WERI-Rb-1 (cell line): ENCODE data around the gene SH2D3A.

ENCODE experiments used
- DNase-seq: peaks from one replicate; pipeline ENCODE4 v3.0.0-alpha.2; 2020
- H3K27ac ChIP-seq: fragments of 250-450 bp; sonication (Bioruptor Pico); 2 replicates; pipeline ENCODE4 v1.5.1; 2020; ENCODE audit warnings: mild to moderate bottlenecking, moderate library complexity
- H3K27me3 ChIP-seq: fragments of 250-450 bp; sonication (Bioruptor Pico); 2 replicates; pipeline ENCODE4 v1.5.1; 2021; ENCODE audit warnings: mild to moderate bottlenecking, low read depth, moderate library complexity; ENCODE audit not compliant: insufficient read depth, severe bottlenecking
- H3K36me3 ChIP-seq: fragments of 250-450 bp; sonication (Bioruptor Pico); 2 replicates; pipeline ENCODE4 v1.5.1; 2020; ENCODE audit warnings: mild to moderate bottlenecking, moderate library complexity
- H3K4me3 ChIP-seq: 2 replicates; pipeline ENCODE4 v1.5.1; 2011; ENCODE audit warnings: low read depth, mild to moderate bottlenecking, control low read depth, low read length
- H3K9me3 ChIP-seq: fragments of 250-450 bp; sonication (Bioruptor Pico); 2 replicates; pipeline ENCODE4 v1.5.1; 2021; ENCODE audit warnings: mild to moderate bottlenecking, moderate library complexity; ENCODE audit not compliant: severe bottlenecking
- TF ChIP-seq, protein P1 (sequence below): IDR thresholded peaks from 2 replicates; pipeline ENCODE4 v1.5.1; 2011; ENCODE audit warnings: low read depth, mild to moderate bottlenecking, control low read depth, inconsistent platforms, low read length

Gene SH2D3A

DNA sequence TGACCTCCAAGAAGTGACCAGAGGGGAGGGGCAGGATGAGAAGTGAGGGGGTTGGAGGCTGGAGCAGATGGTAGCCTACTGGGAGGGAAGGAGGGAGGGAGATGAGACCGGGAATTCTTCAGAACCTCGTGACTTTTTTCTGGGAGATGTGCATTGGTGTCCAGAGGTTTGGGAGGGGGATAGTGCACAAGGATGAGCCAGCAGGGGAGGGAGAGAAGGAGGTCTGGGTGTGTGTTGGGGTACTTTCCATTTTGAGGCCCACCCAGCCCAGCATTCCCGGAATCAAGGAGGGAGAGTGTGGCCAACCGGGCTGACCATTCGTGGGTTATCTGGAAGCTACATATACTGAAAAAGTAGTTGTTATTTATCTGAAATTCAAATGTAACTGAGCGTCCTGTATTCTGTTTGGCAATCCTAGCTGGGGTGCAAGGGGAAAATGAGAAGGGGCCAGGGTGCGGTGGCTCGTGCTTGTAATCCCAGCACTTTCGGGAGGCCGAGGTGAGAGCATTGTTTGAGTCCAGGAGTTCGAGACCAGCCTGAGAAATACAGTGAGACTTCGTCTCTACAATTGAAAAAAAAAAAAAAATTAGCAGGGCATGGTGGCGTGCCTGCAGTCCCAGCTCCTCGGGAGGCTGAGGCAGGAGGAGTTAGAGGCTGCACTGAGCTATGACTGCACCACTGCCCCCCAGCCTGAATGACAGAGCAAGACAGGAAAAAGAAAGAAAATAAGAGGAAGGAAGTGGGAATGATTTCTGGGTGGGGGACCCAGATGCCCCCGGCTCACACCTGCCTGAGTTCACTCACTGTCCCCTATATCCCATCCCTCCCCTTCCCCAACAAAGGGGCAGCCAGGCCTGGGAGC is 42.4 kb downstream of the SH2D3A start:
- no peak for DNase-seq
- H3K27ac ChIP-seq = no peak overlapping the region
- TF ChIP-seq, protein P1, sequence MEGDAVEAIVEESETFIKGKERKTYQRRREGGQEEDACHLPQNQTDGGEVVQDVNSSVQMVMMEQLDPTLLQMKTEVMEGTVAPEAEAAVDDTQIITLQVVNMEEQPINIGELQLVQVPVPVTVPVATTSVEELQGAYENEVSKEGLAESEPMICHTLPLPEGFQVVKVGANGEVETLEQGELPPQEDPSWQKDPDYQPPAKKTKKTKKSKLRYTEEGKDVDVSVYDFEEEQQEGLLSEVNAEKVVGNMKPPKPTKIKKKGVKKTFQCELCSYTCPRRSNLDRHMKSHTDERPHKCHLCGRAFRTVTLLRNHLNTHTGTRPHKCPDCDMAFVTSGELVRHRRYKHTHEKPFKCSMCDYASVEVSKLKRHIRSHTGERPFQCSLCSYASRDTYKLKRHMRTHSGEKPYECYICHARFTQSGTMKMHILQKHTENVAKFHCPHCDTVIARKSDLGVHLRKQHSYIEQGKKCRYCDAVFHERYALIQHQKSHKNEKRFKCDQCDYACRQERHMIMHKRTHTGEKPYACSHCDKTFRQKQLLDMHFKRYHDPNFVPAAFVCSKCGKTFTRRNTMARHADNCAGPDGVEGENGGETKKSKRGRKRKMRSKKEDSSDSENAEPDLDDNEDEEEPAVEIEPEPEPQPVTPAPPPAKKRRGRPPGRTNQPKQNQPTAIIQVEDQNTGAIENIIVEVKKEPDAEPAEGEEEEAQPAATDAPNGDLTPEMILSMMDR = no peak
- no peaks in the 10 kb centered on the region for H3K9me3 ChIP-seq
- H3K36me3 ChIP-seq = no peaks in the 10 kb centered on the region
- no peak overlapping the region for H3K4me3 ChIP-seq
- no peaks in the 10 kb centered on the region for H3K27me3 ChIP-seq

DNA sequence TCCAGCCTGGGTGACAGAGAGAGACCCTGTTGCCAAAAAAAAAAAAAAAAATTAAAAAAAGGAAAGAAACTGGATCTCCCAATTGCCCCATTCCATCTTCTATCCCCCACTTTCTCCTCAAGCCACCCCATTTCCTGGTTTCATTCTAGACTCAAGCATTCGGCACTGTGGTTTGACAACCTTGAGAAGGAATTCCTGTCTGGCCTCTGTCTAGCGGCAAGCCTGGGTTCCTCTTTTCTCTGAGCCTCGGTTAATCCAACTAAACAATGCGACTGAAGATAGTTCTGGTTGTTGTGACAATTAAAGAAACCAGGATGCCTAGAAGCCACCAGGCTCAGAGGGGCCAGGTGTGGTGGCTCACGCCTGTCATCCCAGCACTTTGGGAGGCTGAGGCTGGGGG is 43.5 kb downstream of the SH2D3A start:
- Histone ChIP-seq H3K36me3 (no peaks in the 10 kb centered on the region), H3K27me3 (no peaks in the 10 kb centered on the region), H3K4me3 (no peak overlapping the region), H3K9me3 (no peaks in the 10 kb centered on the region), H3K27ac (no peak overlapping the region)
- no peak for DNase-seq
- TF ChIP-seq, protein P1 = no peak

DNA sequence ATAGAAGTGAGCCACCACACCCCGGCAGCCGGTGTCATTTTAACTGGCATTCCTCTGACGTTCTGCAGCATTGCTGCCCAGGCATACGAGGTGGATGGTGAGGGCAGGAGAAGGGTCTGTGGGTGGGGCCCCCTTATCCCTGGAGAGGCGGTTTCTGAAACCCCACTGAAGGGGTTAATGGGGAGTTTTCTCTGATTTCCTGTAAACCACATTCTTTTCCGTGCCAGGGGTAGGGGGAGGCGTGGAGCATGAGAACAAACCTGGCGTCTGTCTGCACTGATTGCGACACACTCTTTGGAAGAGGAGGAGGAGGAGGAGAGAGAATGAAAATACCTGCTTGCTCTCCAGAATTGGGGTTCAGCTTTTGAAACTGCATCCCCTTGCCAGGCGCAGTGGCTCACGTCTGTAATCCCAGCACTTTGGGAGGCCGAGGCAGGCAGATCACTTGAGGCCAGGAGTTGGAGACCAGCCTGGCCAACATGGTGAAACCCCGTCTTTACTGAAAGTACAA is 44.1 kb downstream of the SH2D3A start:
- H3K36me3 ChIP-seq = no peaks in the 10 kb centered on the region
- H3K27me3 ChIP-seq = no peaks in the 10 kb centered on the region
- DNase-seq = no peak
- H3K27ac ChIP-seq = no peak overlapping the region
- TF ChIP-seq, protein P1 = no peak
- no peak overlapping the region for H3K4me3 ChIP-seq
- H3K9me3 ChIP-seq = no peaks in the 10 kb centered on the region

DNA sequence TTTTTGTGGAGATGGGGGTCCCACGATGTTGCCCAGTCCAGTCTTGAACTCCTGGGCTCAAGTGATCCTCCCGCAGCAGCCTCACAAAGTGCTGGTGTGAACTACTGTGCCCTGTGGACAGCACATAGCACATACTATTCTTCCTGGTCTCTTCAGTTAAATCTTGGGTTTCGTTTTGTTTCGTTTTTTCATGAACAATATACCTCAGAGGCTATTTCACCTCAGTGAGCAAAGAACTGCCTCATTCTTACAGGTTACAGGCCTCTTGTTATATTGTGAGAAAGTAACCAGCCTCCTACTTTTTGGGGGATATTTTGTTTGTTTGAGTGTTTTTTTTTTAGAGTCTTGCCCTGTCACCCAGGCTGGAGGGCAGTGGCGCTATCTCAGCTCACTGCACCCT is 45.5 kb downstream of the SH2D3A start:
- H3K27ac ChIP-seq = no peak overlapping the region

DNA sequence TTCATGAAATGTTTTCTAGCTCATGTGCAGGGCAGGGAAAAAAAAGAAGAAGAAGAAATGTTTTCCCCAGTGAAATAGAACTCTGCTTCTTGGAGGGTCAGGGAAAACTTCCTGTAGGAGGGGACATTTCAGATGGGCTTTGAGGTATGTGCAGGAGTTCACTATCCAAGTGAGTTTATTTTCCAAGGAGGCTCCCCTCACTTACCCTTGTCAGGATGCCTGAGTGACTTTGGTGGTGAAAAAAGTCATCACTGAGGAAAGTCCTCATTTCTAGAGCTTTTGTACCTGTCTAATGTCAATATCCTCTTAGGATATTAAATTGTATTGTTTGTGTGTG is 46.1 kb downstream of the SH2D3A start:
- TF ChIP-seq, protein P1 = no peak
- no peaks in the 10 kb centered on the region for H3K36me3 ChIP-seq
- DNase-seq = no peak
- H3K27ac ChIP-seq = no peak overlapping the region
- H3K4me3 ChIP-seq = no peak overlapping the region
- H3K27me3 ChIP-seq = no peaks in the 10 kb centered on the region
- no peaks in the 10 kb centered on the region for H3K9me3 ChIP-seq

More for the DNA sequence above, 45.5 kb downstream of the SH2D3A start:
- no peaks in the 10 kb centered on the region for H3K9me3 ChIP-seq
- no peak for DNase-seq
- H3K36me3 ChIP-seq = no peaks in the 10 kb centered on the region
- H3K4me3 ChIP-seq = no peak overlapping the region
- no peaks in the 10 kb centered on the region for H3K27me3 ChIP-seq
- TF ChIP-seq, protein P1 = no peak
